Epithelial cell of umbilical artery (primary cell): Measurements from ENCODE around the gene SEMA5A. TPM values are rescaled to one million over a fixed set of nuclear protein-coding genes. Genes with fewer than 3 reads are reported as not detected.

ENCODE experiments used
- total RNA-seq: library from RNA; depleted of rRNA; stranded (reverse); fragments of >200 nt; gene quantifications from 2 replicates; pipeline ENCODE4 v1.2.3, GENCODE V29; 2014

Gene SEMA5A, protein sequence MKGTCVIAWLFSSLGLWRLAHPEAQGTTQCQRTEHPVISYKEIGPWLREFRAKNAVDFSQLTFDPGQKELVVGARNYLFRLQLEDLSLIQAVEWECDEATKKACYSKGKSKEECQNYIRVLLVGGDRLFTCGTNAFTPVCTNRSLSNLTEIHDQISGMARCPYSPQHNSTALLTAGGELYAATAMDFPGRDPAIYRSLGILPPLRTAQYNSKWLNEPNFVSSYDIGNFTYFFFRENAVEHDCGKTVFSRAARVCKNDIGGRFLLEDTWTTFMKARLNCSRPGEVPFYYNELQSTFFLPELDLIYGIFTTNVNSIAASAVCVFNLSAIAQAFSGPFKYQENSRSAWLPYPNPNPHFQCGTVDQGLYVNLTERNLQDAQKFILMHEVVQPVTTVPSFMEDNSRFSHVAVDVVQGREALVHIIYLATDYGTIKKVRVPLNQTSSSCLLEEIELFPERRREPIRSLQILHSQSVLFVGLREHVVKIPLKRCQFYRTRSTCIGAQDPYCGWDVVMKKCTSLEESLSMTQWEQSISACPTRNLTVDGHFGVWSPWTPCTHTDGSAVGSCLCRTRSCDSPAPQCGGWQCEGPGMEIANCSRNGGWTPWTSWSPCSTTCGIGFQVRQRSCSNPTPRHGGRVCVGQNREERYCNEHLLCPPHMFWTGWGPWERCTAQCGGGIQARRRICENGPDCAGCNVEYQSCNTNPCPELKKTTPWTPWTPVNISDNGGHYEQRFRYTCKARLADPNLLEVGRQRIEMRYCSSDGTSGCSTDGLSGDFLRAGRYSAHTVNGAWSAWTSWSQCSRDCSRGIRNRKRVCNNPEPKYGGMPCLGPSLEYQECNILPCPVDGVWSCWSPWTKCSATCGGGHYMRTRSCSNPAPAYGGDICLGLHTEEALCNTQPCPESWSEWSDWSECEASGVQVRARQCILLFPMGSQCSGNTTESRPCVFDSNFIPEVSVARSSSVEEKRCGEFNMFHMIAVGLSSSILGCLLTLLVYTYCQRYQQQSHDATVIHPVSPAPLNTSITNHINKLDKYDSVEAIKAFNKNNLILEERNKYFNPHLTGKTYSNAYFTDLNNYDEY
- total RNA-seq: 0.15 and 0.32 TPM in 2 replicates

DNA sequence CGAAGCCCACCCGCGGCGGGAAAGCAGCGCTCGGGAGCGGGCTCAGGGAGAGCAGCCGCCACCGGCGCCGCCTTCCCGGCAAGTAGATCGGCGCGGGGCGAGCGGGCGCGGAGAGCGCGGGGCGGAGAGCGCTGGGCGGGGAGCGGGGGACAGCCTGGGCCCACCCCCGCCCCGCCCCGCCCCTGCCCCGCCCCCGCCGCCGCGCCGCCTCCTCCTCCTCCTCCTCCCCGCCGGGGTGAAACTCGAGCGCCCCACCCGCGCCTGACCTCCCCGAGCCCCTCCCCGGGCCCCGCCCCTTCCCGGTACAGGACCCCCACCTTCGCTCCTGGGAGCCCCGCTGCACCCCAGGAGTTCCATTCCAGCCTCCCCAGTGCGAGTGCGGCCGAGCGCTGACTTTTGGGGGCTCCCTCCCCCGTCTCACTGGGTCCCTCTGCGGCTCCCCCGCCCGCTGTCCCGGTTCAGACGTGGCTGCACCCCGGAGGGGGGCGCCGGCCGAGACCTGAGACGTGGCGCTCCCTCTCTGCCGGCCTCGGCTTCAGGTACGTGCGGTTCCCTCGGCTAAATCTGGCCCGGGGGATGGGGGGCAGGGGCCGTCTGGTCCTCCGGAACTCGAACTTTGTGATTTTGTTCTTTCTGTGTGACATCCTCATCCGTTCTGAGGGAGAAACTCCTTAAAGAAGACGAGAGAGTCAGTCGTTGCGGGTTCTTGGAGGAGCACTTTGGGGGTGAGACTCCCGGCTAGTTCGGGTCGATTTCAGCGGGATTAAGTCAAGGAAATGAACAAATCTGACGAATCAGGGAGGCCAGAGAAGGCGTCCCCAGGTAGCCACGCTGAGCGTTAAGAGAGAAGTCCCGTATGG is at the start of gene SEMA5A:
Gene SEMA5A, minus strand, starts transcription at position 84 of the 860 bp plus-strand sequence. CDS start 166,129 bp downstream, outside the sequence.

Other genes starting within 250 kb of the SEMA5A start
- not detected in 2 replicates for gene TAS2R1, start 84.3 kb upstream of the SEMA5A start, total RNA-seq